A673 (cell line): Measurements from ENCODE around the gene ADCY10. TPM values are rescaled to one million over a fixed set of nuclear protein-coding genes. Genes with fewer than 3 reads are reported as not detected.

Experiments used
- BruUV-seq: library from RNA; stranded (reverse); fragments of 400-500 nt; replicated peaks from 2 replicates; lab custom pipeline; 2021; lab: Mats Ljungman, UMichigan
- CTCF ChIA-PET: fragments of 300-600 bp; sonication (Branson Sonifier 250); formaldehyde crosslinking; loops from one replicate; lab custom pipeline; 2022; ENCODE audit warnings: antibody characterized with exemption; lab: Charles Lee
- POLR2A ChIA-PET: fragments of 300-600 bp; sonication (Branson Sonifier 250); formaldehyde crosslinking; loops from one replicate; lab custom pipeline; 2022; ENCODE audit warnings: antibody characterized with exemption; ENCODE audit not compliant: low non-redundant PET; lab: Charles Lee
- DNase-seq: peaks from one replicate; pipeline ENCODE4 v3.0.0-alpha.2; 2015; ENCODE audit warnings: low spot score
- H3K27ac ChIP-seq: fragments of 200-600 bp; sonication (generic); 2 replicates; pipeline ENCODE4 v1.5.1; 2016; ENCODE audit warnings: mixed run types, low read depth, mild to moderate bottlenecking, mixed read lengths, antibody characterized with exemption, low read length; ENCODE audit not compliant: poor library complexity, severe bottlenecking
- H3K27me3 ChIP-seq: fragments of 200-600 bp; sonication (generic); replicated peaks from 2 replicates; pipeline ENCODE4 v1.6.1; 2017; ENCODE audit warnings: mixed run types, low read depth, mild to moderate bottlenecking, mixed read lengths, antibody characterized with exemption, low read length; ENCODE audit not compliant: insufficient read depth, poor library complexity
- H3K36me3 ChIP-seq: fragments of 200-600 bp; sonication (generic); 2 replicates; pipeline ENCODE4 v1.6.1; 2016; ENCODE audit warnings: mixed run types, mild to moderate bottlenecking, mixed read lengths, antibody characterized with exemption, low read length; ENCODE audit not compliant: insufficient read depth, poor library complexity, severe bottlenecking
- H3K4me1 ChIP-seq: fragments of 200-600 bp; sonication (generic); 2 replicates; pipeline ENCODE4 v1.6.1; 2017; ENCODE audit warnings: mixed run types, mild to moderate bottlenecking, mixed read lengths, antibody characterized with exemption, low read length; ENCODE audit not compliant: insufficient read depth, poor library complexity, severe bottlenecking
- H3K4me3 ChIP-seq: fragments of 200-600 bp; sonication (generic); 2 replicates; pipeline ENCODE4 v1.5.1; 2016; ENCODE audit warnings: low read depth, mixed run types, mild to moderate bottlenecking, mixed read lengths, low read length; ENCODE audit not compliant: poor library complexity, severe bottlenecking
- H3K9me3 ChIP-seq: fragments of 200-600 bp; sonication (generic); 2 replicates; pipeline ENCODE4 v1.6.1; 2016; ENCODE audit warnings: mixed run types, low read depth, mild to moderate bottlenecking, mixed read lengths, antibody characterized with exemption, low read length; ENCODE audit not compliant: poor library complexity, severe bottlenecking
- EZH2 ChIP-seq: fragments of 200-600 bp; sonication (generic); IDR thresholded peaks from 2 replicates; pipeline ENCODE4 v1.6.1; 2017; ENCODE audit warnings: borderline replicate concordance, low read depth, mild to moderate bottlenecking, mixed read lengths, antibody characterized with exemption, low read length; ENCODE audit not compliant: poor library complexity, severe bottlenecking
- intact Hi-C: fragments of 100-400 bp; cut with micrococcal nuclease; formaldehyde crosslinking; loops from one replicate; pipeline ENCODE4 v1.10.0; 2022; ENCODE audit not compliant: unreplicated experiment
- total RNA-seq: library from RNA; stranded (reverse); gene quantifications from 2 replicates; pipeline ENCODE4 v1.2.3, GENCODE V29; 2021
- TF ChIP-seq, protein P1 (sequence below): fragments of 300-800, 200-600 bp; sonication (generic); conservative IDR thresholded peaks from 2 replicates; pipeline ENCODE4 v1.5.1; 2017; ENCODE audit warnings: low read depth, mild to moderate bottlenecking, antibody characterized with exemption, low read length, moderate library complexity, mixed read lengths

ADCY10 gene
- total RNA-seq, 1 experiment from 2014 or later, result 0.19 TPM

- no peak for DNase-seq
- CTCF ChIA-PET, result no interaction called here
- Histone ChIP-seq H3K27me3 (no peaks in the 10 kb centered on the region), H3K27ac (no peak overlapping the region), H3K9me3 (no peaks in the 10 kb centered on the region), H3K4me3 (no peak overlapping the region), H3K36me3 (no peaks in the 10 kb centered on the region), H3K4me1 (no peaks in the 10 kb centered on the region)
- intact Hi-C loops, result no loop called here
- no TSS peak for BruUV-seq
- TF ChIP-seq EZH2, result no peak
- TF ChIP-seq, protein P1, sequence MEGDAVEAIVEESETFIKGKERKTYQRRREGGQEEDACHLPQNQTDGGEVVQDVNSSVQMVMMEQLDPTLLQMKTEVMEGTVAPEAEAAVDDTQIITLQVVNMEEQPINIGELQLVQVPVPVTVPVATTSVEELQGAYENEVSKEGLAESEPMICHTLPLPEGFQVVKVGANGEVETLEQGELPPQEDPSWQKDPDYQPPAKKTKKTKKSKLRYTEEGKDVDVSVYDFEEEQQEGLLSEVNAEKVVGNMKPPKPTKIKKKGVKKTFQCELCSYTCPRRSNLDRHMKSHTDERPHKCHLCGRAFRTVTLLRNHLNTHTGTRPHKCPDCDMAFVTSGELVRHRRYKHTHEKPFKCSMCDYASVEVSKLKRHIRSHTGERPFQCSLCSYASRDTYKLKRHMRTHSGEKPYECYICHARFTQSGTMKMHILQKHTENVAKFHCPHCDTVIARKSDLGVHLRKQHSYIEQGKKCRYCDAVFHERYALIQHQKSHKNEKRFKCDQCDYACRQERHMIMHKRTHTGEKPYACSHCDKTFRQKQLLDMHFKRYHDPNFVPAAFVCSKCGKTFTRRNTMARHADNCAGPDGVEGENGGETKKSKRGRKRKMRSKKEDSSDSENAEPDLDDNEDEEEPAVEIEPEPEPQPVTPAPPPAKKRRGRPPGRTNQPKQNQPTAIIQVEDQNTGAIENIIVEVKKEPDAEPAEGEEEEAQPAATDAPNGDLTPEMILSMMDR, result no peak
- POLR2A ChIA-PET, result no interaction called here
Measured at GRCh38 chr1:167821356-167821685, 92.6 kb downstream of the ADCY10 start.

DNA sequence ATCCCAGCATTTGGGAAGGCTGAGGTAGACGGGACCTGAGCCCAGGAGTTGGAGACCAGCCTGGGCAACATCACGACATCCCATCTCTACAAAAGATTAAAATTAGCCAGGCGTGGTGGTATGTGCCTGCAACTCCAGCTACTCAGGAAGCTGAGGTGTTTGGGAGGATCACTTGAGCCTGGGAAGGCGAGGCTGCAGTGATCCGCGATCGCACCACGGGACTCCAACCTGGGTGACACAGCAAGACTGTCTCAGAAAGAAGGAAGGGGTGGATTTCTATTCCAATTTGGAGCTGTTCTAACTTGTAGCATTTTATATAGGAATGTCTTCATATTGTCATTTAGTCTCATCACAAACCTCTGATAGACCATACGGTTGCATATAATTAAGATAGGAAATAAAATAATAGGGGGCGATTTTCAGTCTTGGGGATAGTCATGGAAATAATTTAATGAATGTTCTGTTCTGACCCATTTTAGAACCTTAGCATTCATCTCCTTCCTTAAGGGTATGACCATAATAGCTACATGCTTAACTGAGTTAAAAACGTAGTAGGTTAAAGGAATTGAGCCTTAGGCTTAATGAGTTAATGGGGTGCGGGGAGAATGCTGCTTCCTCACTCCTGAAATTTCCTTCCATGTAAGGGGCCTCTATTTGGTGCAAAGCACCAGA is 93.1 kb downstream of the ADCY10 start:
- POLR2A ChIA-PET, result no interaction called here
- TF ChIP-seq EZH2, result no peak
- TF ChIP-seq, protein P1, result no peak
- no peak for DNase-seq
- Histone ChIP-seq H3K4me3 (no peak overlapping the region), H3K27me3 (no peaks in the 10 kb centered on the region), H3K4me1 (no peaks in the 10 kb centered on the region), H3K9me3 (no peaks in the 10 kb centered on the region), H3K27ac (no peak overlapping the region), H3K36me3 (no peaks in the 10 kb centered on the region)
- BruUV-seq, result no TSS peak
- CTCF ChIA-PET, result no interaction called here
- intact Hi-C loops, result no loop called here

- peak; percentile 78 for DNase-seq
- Histone ChIP-seq H3K9me3 (no peaks in the 10 kb centered on the region), H3K4me3 (peak overlapping the region; percentile 36), H3K4me1 (no peaks in the 10 kb centered on the region), H3K36me3 (no peaks in the 10 kb centered on the region), H3K27me3 (no peaks in the 10 kb centered on the region), H3K27ac (no peak overlapping the region)
- TSS peak; percentile 82 for BruUV-seq
- intact Hi-C loops, result no loop called here
- TF ChIP-seq, protein P1, result no peak
- TF ChIP-seq EZH2, result no peak
- ChIA-PET CTCF (interaction anchor here (0.5 kb wide), 1 partner anchor 383 kb away, joined by 3 read pairs; no protein-coding TSS in a partner anchor), POLR2A (no interaction called here)
Measured at GRCh38 chr1:167819849-167820683, 93.9 kb downstream of the ADCY10 start.
